GM13976 (cell line): ENCODE results near the gene MEF2C.

ENCODE experiments used
- DNase-seq: peaks from one replicate; pipeline ENCODE4 v3.0.0; 2012; ENCODE audit warnings: low spot score
- CTCF ChIP-seq: IDR thresholded peaks from 2 replicates; pipeline ENCODE4 v1.5.1; 2012; ENCODE audit warnings: borderline replicate concordance, mild to moderate bottlenecking; ENCODE audit not compliant: insufficient read depth; ENCODE audit errors: extremely low read depth, missing control alignments, control extremely low read depth
- in situ Hi-C: fragments of 300-500 bp; cut with MboI; formaldehyde crosslinking; loops from one replicate; pipeline ENCODE4 v1.12.0; 2022; ENCODE audit warnings: low sequenced_read_pairs, mixed read lengths, inconsistent platforms; ENCODE audit not compliant: unreplicated experiment

MEF2C gene

GRCh38 chr5:88882276-88883038 lies 527 bp downstream of the MEF2C start:
- TF ChIP-seq CTCF: no peak
- no peak for DNase-seq
- in situ Hi-C loops: loop anchor here (5.0 to 25.0 kb wide), 4 partner anchors 182 to 855 kb away; no protein-coding TSS in a partner anchor

- in situ Hi-C loops: loop anchor here (5.0 to 25.0 kb wide), 4 partner anchors 183 to 856 kb away; no protein-coding TSS in a partner anchor
- DNase-seq: no peak
- no peak for TF ChIP-seq CTCF
Measured at GRCh38 chr5:88881571-88881971, 1.4 kb downstream of the MEF2C start.

GRCh38 chr5:88880201-88880600 lies 2.8 kb downstream of the MEF2C start:
- no peak for TF ChIP-seq CTCF
- in situ Hi-C loops: loop anchor here (5.0 to 25.0 kb wide), 4 partner anchors 185 to 857 kb away; no protein-coding TSS in a partner anchor
- no peak for DNase-seq

- in situ Hi-C loops: loop anchor here (5.0 to 25.0 kb wide), 5 partner anchors 147 to 858 kb away; no protein-coding TSS in a partner anchor
- no peak for TF ChIP-seq CTCF
- no peak for DNase-seq
Measured at GRCh38 chr5:88879724-88880123, 3.3 kb downstream of the MEF2C start.

GRCh38 chr5:88878976-88879375 lies 4.0 kb downstream of the MEF2C start:
- no peak for DNase-seq
- in situ Hi-C loops: loop anchor here (5.0 to 25.0 kb wide), 3 partner anchors 147 to 858 kb away; no protein-coding TSS in a partner anchor
- no peak for TF ChIP-seq CTCF

GRCh38 chr5:88877826-88878225 lies 5.2 kb downstream of the MEF2C start:
- in situ Hi-C loops: loop anchor here (5.0 to 25.0 kb wide), 3 partner anchors 146 to 859 kb away; no protein-coding TSS in a partner anchor
- DNase-seq: no peak
- no peak for TF ChIP-seq CTCF
